ENCODE measurements around the gene GNA12. TPM values are rescaled to one million over a fixed set of nuclear protein-coding genes. Genes with fewer than 3 reads are reported as not detected.

GNA12 gene
- total RNA-seq, 1 donor from 2014 or later = 34.7 TPM

- Histone ChIP-seq H3K9ac (no peak overlapping the region), H3K27me3 (no peaks in the 10 kb centered on the region), H3F3A (ENCODE audit: low read depth) (peaks cover 5% of the 10 kb centered on the region), H3K4me3 (no peak overlapping the region), H4K20me1 (ENCODE audit: low read depth) (peaks cover 69% of the 10 kb centered on the region), H3K4me2 (no peak overlapping the region), H3K27ac (no peak overlapping the region), H3K79me2 (ENCODE audit: low read depth) (peaks cover 95% of the 10 kb centered on the region), H3K9me3 (ENCODE audit: low read depth) (no peaks in the 10 kb centered on the region), H2AFZ (replicated peaks) (no peak overlapping the region), H3K36me3 (no peaks in the 10 kb centered on the region), H3K4me1 (peaks cover 20% of the 10 kb centered on the region)
- H3K27me3 Mint-ChIP-seq (ENCODE audit: insufficient read depth, low read depth) = peaks cover 5% of the 10 kb centered on the region
- H3K9me3 Mint-ChIP-seq = no peaks in the 10 kb centered on the region
- H3K4me3 Mint-ChIP-seq = no peak overlapping the region
- DNase-seq (ENCODE audit: low spot score) = no peak
- H3K27ac Mint-ChIP-seq = no peak overlapping the region
- peaks cover 44% of the 10 kb centered on the region for H3K36me3 Mint-ChIP-seq
- no peak for TF ChIP-seq CTCF (IDR thresholded peaks at IDR 0.05)
- TF ChIP-seq EZH2phosphoT487 (IDR thresholded peaks at IDR 0.05) = no peak
- TF ChIP-seq EZH2 (IDR thresholded peaks at IDR 0.05) = no peak
- H3K4me1 Mint-ChIP-seq = peaks cover 17% of the 10 kb centered on the region
Measured at GRCh38 chr7:2833083-2833910, 10.8 kb downstream of the GNA12 start.

GRCh38 chr7:2832461-2832860 is 11.6 kb downstream of the GNA12 start:
- Histone ChIP-seq H3K27me3 (no peaks in the 10 kb centered on the region), H3K4me2 (no peak overlapping the region), H2AFZ (replicated peaks) (no peak overlapping the region), H4K20me1 (ENCODE audit: low read depth) (peaks cover 61% of the 10 kb centered on the region), H3K27ac (no peak overlapping the region), H3F3A (ENCODE audit: low read depth) (peaks cover 3% of the 10 kb centered on the region), H3K79me2 (ENCODE audit: low read depth) (peaks cover 95% of the 10 kb centered on the region), H3K9me3 (ENCODE audit: low read depth) (no peaks in the 10 kb centered on the region), H3K4me3 (no peak overlapping the region), H3K4me1 (peaks cover 11% of the 10 kb centered on the region), H3K36me3 (no peaks in the 10 kb centered on the region), H3K9ac (no peak overlapping the region)
- Mint-ChIP-seq H3K27ac (no peak overlapping the region), H3K27me3 (ENCODE audit: insufficient read depth, low read depth) (peaks cover 4% of the 10 kb centered on the region), H3K4me1 (peaks cover 17% of the 10 kb centered on the region), H3K4me3 (no peak overlapping the region), H3K9me3 (no peaks in the 10 kb centered on the region), H3K36me3 (peaks cover 40% of the 10 kb centered on the region)
- TF ChIP-seq EZH2 (IDR thresholded peaks at IDR 0.05) (no peak), EZH2phosphoT487 (IDR thresholded peaks at IDR 0.05) (no peak), CTCF (IDR thresholded peaks at IDR 0.05) (no peak)
- DNase-seq (ENCODE audit: low spot score) = no peak

- H3K4me1 Mint-ChIP-seq = peaks cover 18% of the 10 kb centered on the region
- Histone ChIP-seq H3K9ac (no peak overlapping the region), H3K79me2 (ENCODE audit: low read depth) (peaks cover 95% of the 10 kb centered on the region), H3K9me3 (ENCODE audit: low read depth) (no peaks in the 10 kb centered on the region), H3K27me3 (no peaks in the 10 kb centered on the region), H3K4me1 (peaks cover 10% of the 10 kb centered on the region), H3K4me3 (no peak overlapping the region), H3F3A (ENCODE audit: low read depth) (peaks cover 10% of the 10 kb centered on the region), H3K36me3 (no peaks in the 10 kb centered on the region), H3K4me2 (no peak overlapping the region), H2AFZ (replicated peaks) (no peak overlapping the region), H3K27ac (no peak overlapping the region), H4K20me1 (ENCODE audit: low read depth) (peaks cover 46% of the 10 kb centered on the region)
- H3K27me3 Mint-ChIP-seq (ENCODE audit: insufficient read depth, low read depth) = peaks cover 3% of the 10 kb centered on the region
- no peak overlapping the region for H3K27ac Mint-ChIP-seq
- no peak for DNase-seq (ENCODE audit: low spot score)
- no peak overlapping the region for H3K4me3 Mint-ChIP-seq
- TF ChIP-seq EZH2 (IDR thresholded peaks at IDR 0.05) (no peak), EZH2phosphoT487 (IDR thresholded peaks at IDR 0.05) (no peak), CTCF (IDR thresholded peaks at IDR 0.05) (no peak)
- H3K36me3 Mint-ChIP-seq = peaks cover 40% of the 10 kb centered on the region
- peaks cover 1% of the 10 kb centered on the region for H3K9me3 Mint-ChIP-seq
Measured at GRCh38 chr7:2830609-2831376, 13.3 kb downstream of the GNA12 start.

Measured in neural progenitor cell (in vitro differentiated cells).